ENCODE results near the gene TEP1.
A peak's percentile ranks its signal among the peaks of the same experiment; 100 is the strongest.

The TEP1 gene

DNA sequence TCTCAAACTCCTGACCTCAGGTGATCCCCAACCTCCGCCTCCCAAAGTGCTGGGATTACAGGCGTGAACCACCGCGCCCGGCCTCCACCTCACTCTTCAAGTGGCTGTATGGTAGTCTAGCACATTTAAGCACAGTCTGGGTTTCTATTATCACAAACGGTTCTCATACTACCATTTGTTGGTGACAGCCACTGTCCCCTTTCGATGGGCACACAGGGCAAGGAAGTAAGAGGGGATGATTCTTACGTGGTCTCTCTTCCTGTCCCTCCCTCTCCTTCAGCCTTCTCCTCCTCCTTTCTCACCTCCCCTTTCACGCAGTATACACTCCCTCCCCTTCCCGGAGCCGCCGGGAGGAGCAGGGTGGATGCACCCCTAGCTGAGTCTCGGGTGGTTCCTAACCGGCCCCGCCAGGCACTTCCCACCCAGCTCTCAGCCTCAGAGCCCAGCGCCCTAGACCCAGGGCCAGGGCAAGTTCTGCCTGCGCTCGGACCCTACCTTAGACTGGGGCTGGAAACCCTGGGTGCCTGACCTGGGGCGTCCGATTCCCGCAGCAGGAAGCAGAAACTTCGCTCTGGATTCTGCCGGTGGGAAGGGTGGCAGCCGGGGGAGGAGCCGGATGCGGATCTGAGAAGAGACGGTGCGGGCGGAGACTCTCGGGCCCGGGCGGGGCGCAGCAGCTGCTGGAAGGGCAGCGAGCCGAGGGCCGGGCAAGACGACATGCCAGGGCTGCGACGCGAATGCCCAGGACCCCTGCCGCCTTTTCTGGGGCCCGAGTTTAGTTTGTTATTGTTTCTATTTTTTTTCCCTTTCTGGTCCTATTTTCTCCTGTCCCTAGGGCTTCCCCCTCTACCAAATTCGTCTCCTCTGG is at the start of gene TEP1:
Gene TEP1, minus strand, starts transcription at position 626 of the 868 bp plus-strand sequence. CDS start 5,062 bp downstream, outside the sequence.
- H3K4me1 ChIP-seq, result peaks cover 0 to 19% (median 12%) of the 10 kb centered on the region in 4 donors
- DNase-seq, result peak; percentile 92 to 94
- H3K27me3 ChIP-seq, result no peaks in the 10 kb centered on the region
- TF ChIP-seq CTCF (IDR thresholded peaks at IDR 0.05), result peak in 1 of 2 experiments; percentile 8
- peak within 1 kb of the TSS; percentile 94 for H3K27ac ChIP-seq
- no peaks in the 10 kb centered on the region for H3K9me3 ChIP-seq
- peak within 1 kb of the TSS; percentile 75 to 91 for H3K4me3 ChIP-seq
- H3K36me3 ChIP-seq, result peaks cover under 1 to 6% (median 3%) of the 10 kb centered on the region in 3 donors
- intact Hi-C loops (cut with DNase I; ENCODE audit: low total_unique reads), result loop anchor here (1.0 to 5.0 kb wide), 3 partner anchors 49 to 269 kb away; partner anchors contain the start of genes PIP4P1 and RNASE4

DNA sequence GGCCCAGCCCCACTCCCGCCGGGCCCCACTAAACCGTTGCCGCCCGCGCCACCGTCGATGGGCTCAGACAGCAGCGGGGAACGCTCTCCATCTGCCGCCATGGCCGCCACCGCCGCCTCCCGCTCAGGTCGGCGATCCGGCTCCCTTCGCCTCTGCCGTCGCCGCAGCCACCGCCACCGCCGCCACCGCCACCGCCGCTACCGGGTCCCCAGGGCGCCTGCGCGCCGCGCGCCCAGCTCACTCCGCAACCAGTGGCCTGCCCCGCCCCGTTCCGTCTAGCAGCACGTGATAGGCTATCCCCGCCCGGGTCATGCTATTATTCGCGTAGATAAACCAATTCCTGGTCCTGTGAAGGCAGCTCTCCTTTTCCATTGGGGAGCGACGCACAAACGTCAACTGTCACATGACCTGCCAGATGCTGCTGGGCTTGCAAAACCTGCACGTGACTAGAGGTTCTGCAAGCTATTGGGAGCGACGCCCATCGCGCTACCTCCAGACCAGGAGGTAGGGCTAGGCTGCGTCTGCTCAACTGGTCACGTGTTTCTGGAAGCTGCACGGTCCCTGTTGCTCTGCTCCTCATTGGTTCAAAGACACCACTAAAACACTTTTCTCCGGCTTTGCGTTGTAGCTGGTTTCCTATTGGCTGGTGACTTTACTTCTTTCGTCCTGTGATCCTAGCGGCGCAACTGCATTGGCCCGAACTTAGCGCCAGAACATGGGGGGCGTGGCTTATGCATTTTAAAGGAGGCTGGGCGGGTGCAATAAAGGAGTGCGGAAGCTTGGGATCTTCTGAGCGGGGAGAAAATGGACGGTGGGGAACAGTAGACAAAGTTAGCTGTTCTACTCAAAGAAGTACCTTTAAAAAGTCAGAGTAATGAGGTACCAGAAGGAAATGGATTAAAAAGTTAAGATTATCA is 48.2 kb upstream of the TEP1 start, which contains the start of gene PIP4P1:
Gene PIP4P1, minus strand, starts transcription at position 210 of the 917 bp plus-strand sequence. Its CDS starts 109 bp downstream, at position 101.
- H3K4me1 ChIP-seq, result peaks cover 0 to 27% (median 19%) of the 10 kb centered on the region in 4 donors
- no peaks in the 10 kb centered on the region for H3K27me3 ChIP-seq
- peak within 1 kb of the TSS; percentile 99 for H3K4me3 ChIP-seq
- H3K27ac ChIP-seq, result peak within 1 kb of the TSS; percentile 97
- no peaks in the 10 kb centered on the region for H3K9me3 ChIP-seq
- intact Hi-C loops (cut with DNase I; ENCODE audit: low total_unique reads), result loop anchor here (5.0 kb wide), 4 partner anchors 49 to 151 kb away; partner anchors contain the start of genes PARP2 and TEP1
- peaks cover 30 to 36% (median 36%) of the 10 kb centered on the region in 3 donors for H3K36me3 ChIP-seq
- peak; percentile 100 for DNase-seq
- TF ChIP-seq CTCF (IDR thresholded peaks at IDR 0.05), result peak in 1 of 2 experiments; percentile 50

DNA sequence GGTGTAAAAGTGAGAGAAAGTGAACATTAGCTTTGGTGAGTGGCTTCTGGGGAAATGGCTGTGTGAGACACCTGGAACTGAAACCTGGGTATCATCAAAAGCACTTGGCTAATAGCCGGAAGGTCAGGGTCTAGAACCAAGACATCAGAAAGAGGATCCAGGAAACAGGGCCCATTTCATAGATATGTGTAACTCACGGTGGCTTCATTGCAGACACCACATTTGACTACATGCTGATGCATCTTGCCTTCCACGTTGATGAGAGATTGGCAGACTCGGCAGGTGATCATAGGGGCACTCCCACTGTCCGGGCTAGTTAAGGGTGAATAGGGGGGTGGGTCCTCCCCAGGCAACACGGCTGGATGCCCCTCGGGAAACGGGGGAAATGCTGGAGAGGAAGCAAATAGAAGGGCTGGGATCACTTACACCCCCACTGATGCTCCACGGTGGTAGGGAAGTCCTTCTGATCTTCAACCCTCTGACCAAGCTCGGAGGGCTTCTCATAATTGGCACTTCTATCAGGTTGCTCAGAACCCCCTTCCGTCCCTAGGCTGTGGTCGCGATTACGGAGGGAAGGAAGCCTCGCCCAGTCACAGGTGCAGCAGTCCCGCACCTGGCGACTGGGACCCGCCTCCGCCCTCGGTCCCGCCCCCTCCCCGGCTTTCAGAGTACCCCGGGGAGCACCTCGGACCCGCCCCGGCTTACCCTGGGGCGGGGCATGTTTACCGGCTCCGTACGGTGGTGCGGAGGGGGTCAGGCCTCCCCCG is 47.3 kb upstream of the TEP1 start:
- DNase-seq, result peak in 1 of 2 donors; percentile 73
- Histone ChIP-seq H3K36me3 (peaks cover 30 to 37% (median 36%) of the 10 kb centered on the region in 3 donors), H3K4me3 (peak overlapping the region; percentile 99), H3K4me1 (peaks cover 0 to 35% (median 26%) of the 10 kb centered on the region in 4 donors), H3K27ac (peak overlapping the region; percentile 97), H3K27me3 (no peaks in the 10 kb centered on the region), H3K9me3 (no peaks in the 10 kb centered on the region)
- no peak for TF ChIP-seq CTCF (IDR thresholded peaks at IDR 0.05)
- intact Hi-C loops (cut with DNase I; ENCODE audit: low total_unique reads), result loop anchor here (5.0 kb wide), 4 partner anchors 48 to 152 kb away; partner anchors contain the start of genes PARP2 and TEP1

DNA sequence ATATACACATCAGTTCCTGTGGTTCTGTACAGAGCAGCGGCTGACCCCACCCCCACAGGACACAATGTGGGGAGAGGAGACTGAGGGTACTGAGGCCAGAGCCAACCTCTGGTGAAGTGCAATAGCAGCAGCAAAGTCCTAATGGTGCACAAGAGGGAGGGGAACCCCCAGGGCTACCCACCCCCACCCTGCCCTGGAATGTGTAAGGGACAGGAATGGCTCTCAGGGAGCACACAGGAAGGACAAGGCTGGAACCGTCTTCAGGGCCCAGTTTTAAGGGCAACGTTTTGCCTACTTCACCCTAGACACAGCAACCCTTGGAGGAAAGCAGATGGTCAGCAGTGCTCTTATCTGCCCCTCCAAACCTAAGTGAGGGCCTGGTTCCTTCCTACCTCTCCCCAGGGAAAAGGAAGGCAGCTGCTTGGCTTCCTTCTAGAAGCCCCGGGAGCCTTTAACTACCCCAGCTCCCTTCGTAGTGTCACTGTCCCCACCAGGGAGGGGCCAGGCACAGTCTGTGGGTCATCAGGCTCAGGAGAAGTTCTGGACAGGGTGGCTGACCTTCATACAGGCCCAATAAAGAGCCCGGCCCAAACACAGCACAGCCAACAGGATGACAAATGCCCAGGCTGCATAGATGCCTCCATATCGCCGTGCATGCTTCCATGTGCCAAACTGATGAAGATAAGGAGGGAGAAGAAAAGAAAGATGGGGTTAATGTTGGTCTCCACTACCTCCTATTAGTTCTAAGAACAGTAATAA is 44.9 kb upstream of the TEP1 start:
- H3K36me3 ChIP-seq, result peaks cover 30 to 37% (median 36%) of the 10 kb centered on the region in 3 donors
- no peak overlapping the region for H3K27ac ChIP-seq
- no peaks in the 10 kb centered on the region for H3K9me3 ChIP-seq
- intact Hi-C loops (cut with DNase I; ENCODE audit: low total_unique reads), result no loop called here
- H3K4me1 ChIP-seq, result peaks cover 0 to 48% (median 36%) of the 10 kb centered on the region in 4 donors
- H3K4me3 ChIP-seq, result no peak overlapping the region
- no peaks in the 10 kb centered on the region for H3K27me3 ChIP-seq
- no peak for TF ChIP-seq CTCF (IDR thresholded peaks at IDR 0.05)
- no peak for DNase-seq

Data from tibial artery (tissue), 4 donors.